ENCODE data around the gene KRT1.

- no peak for TF ChIP-seq CTCF (IDR thresholded peaks at IDR 0.05)
- TF ChIP-seq POLR2A (IDR thresholded peaks at IDR 0.05): no peak
- no peak for TF ChIP-seq EP300 (IDR thresholded peaks at IDR 0.05)
These were observed 31.1 kb downstream of the KRT1 start for GRCh38 chr12:52649066-52649465.

All from ovary (tissue), 3 donors.